ENCODE data around the gene FAM8A1.
"Not testable (repeated sequence)": the region's sequence is repeated elsewhere in the genome, so short reads cannot be mapped to it uniquely, and the experiment has no call there.

Gene FAM8A1

DNA sequence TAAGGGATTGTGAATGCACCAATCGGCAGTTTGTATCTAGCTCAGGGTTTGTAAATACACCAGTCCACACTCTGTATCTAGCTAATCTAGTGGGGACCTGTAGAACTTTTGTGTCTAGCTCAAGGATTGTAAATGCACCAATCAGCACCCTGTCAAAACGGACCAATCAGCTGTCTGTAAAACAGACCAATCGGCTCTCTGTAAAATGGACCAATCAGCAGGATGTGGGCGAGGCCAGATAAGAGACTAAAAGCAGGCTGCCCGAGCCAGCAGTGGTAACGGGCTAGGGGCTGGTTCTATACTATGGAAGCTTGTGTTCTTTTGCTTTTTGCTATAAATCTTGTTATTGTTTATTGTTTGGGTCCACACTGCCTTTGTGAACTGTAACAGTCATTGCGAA, 18.8 kb upstream of the FAM8A1 start:
- H3K36me3 ChIP-seq (ENCODE audit: control insufficient read depth, insufficient read depth, low read length); H3K27me3 ChIP-seq (replicated peaks; ENCODE audit: control insufficient read depth, insufficient read depth, low read length, poor library complexity, severe bottlenecking); H3K9me3 ChIP-seq (ENCODE audit: control insufficient read depth, low read length); DNase-seq; H3K27ac ChIP-seq (ENCODE audit: insufficient read depth, low read length, poor library complexity, severe bottlenecking); H3K4me3 ChIP-seq (ENCODE audit: insufficient read depth, low read depth, low read length, poor library complexity, severe bottlenecking); H3K4me1 ChIP-seq (ENCODE audit: control insufficient read depth, insufficient read depth, low read length, poor library complexity, severe bottlenecking): not testable (repeated sequence)

DNA sequence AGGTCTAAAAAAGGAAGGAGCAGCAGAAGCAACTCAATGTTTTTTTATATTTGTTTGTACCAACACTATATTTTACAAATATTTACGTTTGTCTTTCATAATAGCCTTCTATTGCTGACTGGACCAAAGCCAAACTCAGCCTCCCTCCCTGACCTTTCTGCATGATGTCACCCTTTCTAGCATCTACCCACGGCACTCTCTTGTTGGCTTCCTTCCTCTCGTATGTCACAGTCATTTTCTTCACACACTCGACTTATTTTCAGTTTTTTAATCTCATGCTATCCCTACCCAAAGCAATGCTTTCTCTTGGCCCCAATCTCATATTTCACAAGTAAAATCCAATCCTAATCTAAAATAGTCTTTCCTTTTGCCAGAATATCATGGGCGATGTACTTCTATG, 16.3 kb upstream of the FAM8A1 start:
- Histone ChIP-seq H3K27me3 (replicated peaks; ENCODE audit: control insufficient read depth, insufficient read depth, low read length, poor library complexity, severe bottlenecking) (peaks cover 5% of the 10 kb centered on the region), H3K36me3 (ENCODE audit: control insufficient read depth, insufficient read depth, low read length) (no peaks in the 10 kb centered on the region), H3K4me1 (ENCODE audit: control insufficient read depth, insufficient read depth, low read length, poor library complexity, severe bottlenecking) (peaks cover 3% of the 10 kb centered on the region), H3K27ac (ENCODE audit: insufficient read depth, low read length, poor library complexity, severe bottlenecking) (no peak overlapping the region), H3K4me3 (ENCODE audit: insufficient read depth, low read depth, low read length, poor library complexity, severe bottlenecking) (no peak overlapping the region), H3K9me3 (ENCODE audit: control insufficient read depth, low read length) (no peaks in the 10 kb centered on the region)
- no peak for DNase-seq

DNA sequence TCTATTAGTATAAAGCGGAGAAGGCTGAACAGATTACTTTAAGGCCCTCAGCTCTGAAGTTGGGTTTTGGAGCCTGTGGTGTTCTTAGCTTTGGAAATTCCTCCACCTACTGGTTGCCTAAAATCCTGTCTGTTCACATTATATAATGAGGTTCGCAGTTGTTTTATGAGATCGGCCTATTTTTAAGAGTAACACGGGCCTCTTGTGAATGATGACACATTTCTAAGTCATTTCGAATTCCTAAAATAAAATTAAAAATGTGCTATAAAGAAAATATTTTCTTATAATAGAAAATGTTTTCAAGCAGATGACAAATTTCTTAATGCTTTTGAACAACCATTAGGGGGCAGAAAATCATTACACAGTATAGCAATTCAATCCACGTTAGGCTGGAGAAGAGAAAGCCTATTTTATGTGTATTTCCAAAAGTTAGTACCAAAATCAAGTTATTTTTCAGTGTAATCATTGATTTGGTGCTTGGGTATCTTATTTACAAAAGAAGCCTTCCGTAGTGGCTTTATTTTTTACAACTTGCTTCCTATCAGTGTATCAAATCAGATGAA, 15.8 kb upstream of the FAM8A1 start:
- Histone ChIP-seq H3K27ac (ENCODE audit: insufficient read depth, low read length, poor library complexity, severe bottlenecking) (no peak overlapping the region), H3K4me1 (ENCODE audit: control insufficient read depth, insufficient read depth, low read length, poor library complexity, severe bottlenecking) (peaks cover 3% of the 10 kb centered on the region), H3K27me3 (replicated peaks; ENCODE audit: control insufficient read depth, insufficient read depth, low read length, poor library complexity, severe bottlenecking) (peaks cover 5% of the 10 kb centered on the region), H3K36me3 (ENCODE audit: control insufficient read depth, insufficient read depth, low read length) (no peaks in the 10 kb centered on the region), H3K4me3 (ENCODE audit: insufficient read depth, low read depth, low read length, poor library complexity, severe bottlenecking) (no peak overlapping the region), H3K9me3 (ENCODE audit: control insufficient read depth, low read length) (no peaks in the 10 kb centered on the region)
- no peak for DNase-seq

DNA sequence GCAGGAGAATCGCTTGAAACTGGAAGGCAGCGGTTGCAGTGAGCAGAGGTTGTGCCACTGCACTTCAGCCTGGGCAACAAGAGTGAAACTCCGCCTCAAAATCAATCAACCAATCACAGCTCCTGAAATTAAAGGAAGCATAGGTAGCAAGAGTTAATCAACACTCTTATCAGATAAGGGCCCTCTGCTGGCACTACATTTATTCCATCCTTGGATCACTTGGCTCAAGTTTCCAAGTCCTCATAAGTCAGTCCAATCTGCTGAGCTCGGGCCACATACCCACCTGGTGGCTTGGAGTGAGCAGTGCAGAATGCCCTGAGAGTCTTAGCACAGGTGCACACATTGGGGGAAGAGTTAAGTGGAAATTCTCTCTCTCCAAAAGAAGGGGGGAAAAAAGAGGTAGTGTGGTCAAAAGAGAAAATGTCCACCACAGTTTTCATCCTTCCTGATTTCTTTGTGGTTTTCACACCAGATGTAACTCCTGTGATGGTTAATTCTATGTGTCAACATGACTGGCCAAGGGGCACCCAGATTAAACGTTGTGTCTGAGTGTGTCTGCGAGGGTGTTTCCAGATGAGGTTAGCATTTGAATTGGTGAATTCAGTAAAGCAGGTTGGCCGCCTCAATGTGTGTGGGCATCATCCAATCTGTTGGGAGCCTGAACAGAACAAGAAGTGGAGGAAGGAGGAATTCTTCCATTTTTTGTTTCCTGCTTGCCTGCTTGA, 14.2 kb upstream of the FAM8A1 start:
- Histone ChIP-seq H3K36me3 (ENCODE audit: control insufficient read depth, insufficient read depth, low read length) (no peaks in the 10 kb centered on the region), H3K4me1 (ENCODE audit: control insufficient read depth, insufficient read depth, low read length, poor library complexity, severe bottlenecking) (peaks cover 3% of the 10 kb centered on the region), H3K9me3 (ENCODE audit: control insufficient read depth, low read length) (no peaks in the 10 kb centered on the region), H3K4me3 (ENCODE audit: insufficient read depth, low read depth, low read length, poor library complexity, severe bottlenecking) (no peak overlapping the region), H3K27ac (ENCODE audit: insufficient read depth, low read length, poor library complexity, severe bottlenecking) (no peak overlapping the region), H3K27me3 (replicated peaks; ENCODE audit: control insufficient read depth, insufficient read depth, low read length, poor library complexity, severe bottlenecking) (no peaks in the 10 kb centered on the region)
- DNase-seq: no peak

DNA sequence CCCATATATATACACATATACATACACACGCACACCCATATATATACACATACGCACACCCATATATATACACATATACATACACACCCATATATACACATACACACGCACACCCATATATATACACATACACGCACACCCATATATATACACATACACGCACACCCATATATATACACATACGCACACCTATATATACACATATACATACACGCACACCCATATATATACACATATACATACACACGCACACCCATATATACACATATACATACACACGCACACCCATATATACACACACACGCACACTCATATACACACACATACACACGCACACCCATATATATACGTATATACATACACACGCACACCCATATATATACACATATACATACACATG, 13.5 kb upstream of the FAM8A1 start:
- H3K4me1 ChIP-seq (ENCODE audit: control insufficient read depth, insufficient read depth, low read length, poor library complexity, severe bottlenecking); H3K27me3 ChIP-seq (replicated peaks; ENCODE audit: control insufficient read depth, insufficient read depth, low read length, poor library complexity, severe bottlenecking); H3K9me3 ChIP-seq (ENCODE audit: control insufficient read depth, low read length); H3K4me3 ChIP-seq (ENCODE audit: insufficient read depth, low read depth, low read length, poor library complexity, severe bottlenecking); H3K36me3 ChIP-seq (ENCODE audit: control insufficient read depth, insufficient read depth, low read length); H3K27ac ChIP-seq (ENCODE audit: insufficient read depth, low read length, poor library complexity, severe bottlenecking); DNase-seq: not testable (repeated sequence)

DNA sequence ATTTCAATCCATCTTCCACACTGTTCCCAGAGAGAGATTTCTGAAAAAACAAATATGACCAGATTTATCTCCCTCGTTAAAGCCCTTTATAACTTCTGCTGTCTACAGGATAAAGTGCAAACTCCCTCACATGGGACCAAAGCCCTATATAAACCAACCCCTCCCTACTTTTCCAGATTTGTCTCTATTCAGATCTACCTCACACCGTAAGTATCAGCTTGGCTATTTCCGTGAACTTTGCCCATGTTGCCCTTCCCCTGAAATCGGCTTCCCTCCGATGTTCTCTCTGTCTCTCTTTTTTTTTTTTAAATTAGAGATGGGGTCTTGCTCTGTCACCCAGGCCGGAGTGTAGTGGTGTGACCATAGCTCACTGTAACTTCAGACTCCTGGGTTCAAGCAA, 12.1 kb upstream of the FAM8A1 start:
- Histone ChIP-seq H3K4me3 (ENCODE audit: insufficient read depth, low read depth, low read length, poor library complexity, severe bottlenecking) (no peak overlapping the region), H3K36me3 (ENCODE audit: control insufficient read depth, insufficient read depth, low read length) (no peaks in the 10 kb centered on the region), H3K9me3 (ENCODE audit: control insufficient read depth, low read length) (no peaks in the 10 kb centered on the region), H3K27ac (ENCODE audit: insufficient read depth, low read length, poor library complexity, severe bottlenecking) (no peak overlapping the region), H3K27me3 (replicated peaks; ENCODE audit: control insufficient read depth, insufficient read depth, low read length, poor library complexity, severe bottlenecking) (no peaks in the 10 kb centered on the region), H3K4me1 (ENCODE audit: control insufficient read depth, insufficient read depth, low read length, poor library complexity, severe bottlenecking) (peaks cover 3% of the 10 kb centered on the region)
- DNase-seq: no peak

GRCh38 chr6:17589406-17590096, 10.6 kb upstream of the FAM8A1 start:
- DNase-seq: no peak
- no peak overlapping the region for H3K27ac ChIP-seq (ENCODE audit: insufficient read depth, low read length, poor library complexity, severe bottlenecking)

GRCh38 chr6:17591287-17591686, 8.8 kb upstream of the FAM8A1 start:
- H3K9me3 ChIP-seq (ENCODE audit: control insufficient read depth, low read length): no peaks in the 10 kb centered on the region
- H3K27ac ChIP-seq (ENCODE audit: insufficient read depth, low read length, poor library complexity, severe bottlenecking): no peak overlapping the region
- no peaks in the 10 kb centered on the region for H3K27me3 ChIP-seq (replicated peaks; ENCODE audit: control insufficient read depth, insufficient read depth, low read length, poor library complexity, severe bottlenecking)
- no peaks in the 10 kb centered on the region for H3K4me1 ChIP-seq (ENCODE audit: control insufficient read depth, insufficient read depth, low read length, poor library complexity, severe bottlenecking)
- H3K4me3 ChIP-seq (ENCODE audit: insufficient read depth, low read depth, low read length, poor library complexity, severe bottlenecking): no peak overlapping the region
- no peaks in the 10 kb centered on the region for H3K36me3 ChIP-seq (ENCODE audit: control insufficient read depth, insufficient read depth, low read length)
- no peak for DNase-seq

More at GRCh38 chr6:17589406-17590096, 10.6 kb upstream of the FAM8A1 start:
- Histone ChIP-seq H3K4me3 (ENCODE audit: insufficient read depth, low read depth, low read length, poor library complexity, severe bottlenecking) (no peak overlapping the region), H3K9me3 (ENCODE audit: control insufficient read depth, low read length) (no peaks in the 10 kb centered on the region), H3K4me1 (ENCODE audit: control insufficient read depth, insufficient read depth, low read length, poor library complexity, severe bottlenecking) (peaks cover 3% of the 10 kb centered on the region), H3K27me3 (replicated peaks; ENCODE audit: control insufficient read depth, insufficient read depth, low read length, poor library complexity, severe bottlenecking) (no peaks in the 10 kb centered on the region), H3K36me3 (ENCODE audit: control insufficient read depth, insufficient read depth, low read length) (no peaks in the 10 kb centered on the region)

GRCh38 chr6:17593246-17593645, 6.9 kb upstream of the FAM8A1 start:
- H3K27me3 ChIP-seq (replicated peaks; ENCODE audit: control insufficient read depth, insufficient read depth, low read length, poor library complexity, severe bottlenecking): no peaks in the 10 kb centered on the region
- no peak for DNase-seq
- no peaks in the 10 kb centered on the region for H3K4me1 ChIP-seq (ENCODE audit: control insufficient read depth, insufficient read depth, low read length, poor library complexity, severe bottlenecking)

GRCh38 chr6:17596085-17596484, 4.0 kb upstream of the FAM8A1 start:
- Histone ChIP-seq H3K27me3 (replicated peaks; ENCODE audit: control insufficient read depth, insufficient read depth, low read length, poor library complexity, severe bottlenecking) (no peaks in the 10 kb centered on the region), H3K4me3 (ENCODE audit: insufficient read depth, low read depth, low read length, poor library complexity, severe bottlenecking) (no peak overlapping the region), H3K27ac (ENCODE audit: insufficient read depth, low read length, poor library complexity, severe bottlenecking) (no peak overlapping the region), H3K9me3 (ENCODE audit: control insufficient read depth, low read length) (no peaks in the 10 kb centered on the region), H3K36me3 (ENCODE audit: control insufficient read depth, insufficient read depth, low read length) (no peaks in the 10 kb centered on the region), H3K4me1 (ENCODE audit: control insufficient read depth, insufficient read depth, low read length, poor library complexity, severe bottlenecking) (no peaks in the 10 kb centered on the region)
- no peak for DNase-seq

More at GRCh38 chr6:17593246-17593645, 6.9 kb upstream of the FAM8A1 start:
- no peaks in the 10 kb centered on the region for H3K36me3 ChIP-seq (ENCODE audit: control insufficient read depth, insufficient read depth, low read length)
- H3K27ac ChIP-seq (ENCODE audit: insufficient read depth, low read length, poor library complexity, severe bottlenecking): no peak overlapping the region
- H3K9me3 ChIP-seq (ENCODE audit: control insufficient read depth, low read length): no peaks in the 10 kb centered on the region
- no peak overlapping the region for H3K4me3 ChIP-seq (ENCODE audit: insufficient read depth, low read depth, low read length, poor library complexity, severe bottlenecking)
